ENCODE results near the gene KLHL35.

The KLHL35 gene

GRCh38 chr11:75440960-75441803 is 8.2 kb upstream of the KLHL35 start:
- DNase-seq, result no peak

- no peak for DNase-seq
These were observed 6.6 kb upstream of the KLHL35 start for GRCh38 chr11:75439495-75440120.

DNA sequence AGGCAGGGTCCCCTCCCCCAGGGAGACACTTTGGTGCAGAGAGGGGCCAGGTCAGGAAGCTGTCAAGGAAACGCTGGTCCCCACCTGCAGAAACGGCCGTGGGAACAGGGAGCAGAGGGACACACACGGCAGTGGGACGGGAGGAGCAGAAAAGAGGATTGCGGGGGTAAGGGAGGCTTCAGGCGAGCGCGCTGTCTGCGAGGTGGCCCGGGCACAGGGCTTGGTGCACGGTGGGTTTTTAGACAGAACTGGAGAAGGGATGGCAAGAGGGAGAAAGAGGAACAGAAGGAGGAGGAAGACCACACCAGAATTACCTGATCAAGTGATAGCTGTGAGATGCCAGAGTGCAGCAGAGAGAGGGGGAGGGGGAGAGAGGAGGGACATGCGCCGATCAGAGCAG is 6.0 kb upstream of the KLHL35 start:
- no peak for DNase-seq

- no peak for DNase-seq
These were observed 5.1 kb upstream of the KLHL35 start for GRCh38 chr11:75437966-75438659.

DNA sequence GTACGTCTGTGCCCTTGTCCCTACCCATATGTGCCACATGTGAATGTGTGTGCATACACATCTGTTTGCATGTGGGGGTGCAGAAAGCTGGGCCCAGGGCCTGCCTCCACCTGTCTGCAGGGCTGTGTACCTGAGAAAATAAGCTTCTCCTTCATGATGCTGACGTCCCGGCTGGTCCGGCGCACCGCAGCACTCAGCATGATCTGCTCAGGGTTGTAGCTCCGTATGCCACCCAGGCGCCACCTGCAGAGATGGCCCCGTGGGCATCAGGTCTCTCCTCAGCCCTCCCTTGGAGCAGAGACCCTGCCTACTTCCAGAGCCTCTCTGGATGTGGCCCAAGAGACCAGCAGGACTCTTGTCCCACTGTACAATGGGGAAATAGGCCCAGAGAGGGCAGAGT is 3.8 kb upstream of the KLHL35 start:
- no peak for DNase-seq

DNA sequence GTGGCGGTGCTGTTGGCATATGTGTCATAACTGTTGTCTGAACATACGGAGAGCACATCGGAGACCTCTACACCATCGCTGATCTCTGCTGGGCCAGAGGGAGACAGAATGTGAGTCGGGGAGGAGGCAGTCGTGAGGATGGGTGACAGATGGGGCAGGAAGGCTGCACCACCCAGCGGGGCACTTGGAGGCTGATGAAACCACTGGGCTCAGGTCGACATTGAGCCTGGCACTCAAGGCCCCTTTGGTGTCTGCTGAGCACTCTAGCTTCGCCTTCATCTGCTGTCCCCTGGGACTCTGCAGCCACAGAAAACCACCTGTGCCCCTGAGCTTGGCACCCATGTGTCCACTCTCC is 2.5 kb upstream of the KLHL35 start:
- no peak for DNase-seq

- no peak for DNase-seq
These were observed 2.0 kb upstream of the KLHL35 start for GRCh38 chr11:75434886-75435570.

GRCh38 chr11:75434051-75434450 is 1.0 kb upstream of the KLHL35 start:
- no peak for DNase-seq

DNA sequence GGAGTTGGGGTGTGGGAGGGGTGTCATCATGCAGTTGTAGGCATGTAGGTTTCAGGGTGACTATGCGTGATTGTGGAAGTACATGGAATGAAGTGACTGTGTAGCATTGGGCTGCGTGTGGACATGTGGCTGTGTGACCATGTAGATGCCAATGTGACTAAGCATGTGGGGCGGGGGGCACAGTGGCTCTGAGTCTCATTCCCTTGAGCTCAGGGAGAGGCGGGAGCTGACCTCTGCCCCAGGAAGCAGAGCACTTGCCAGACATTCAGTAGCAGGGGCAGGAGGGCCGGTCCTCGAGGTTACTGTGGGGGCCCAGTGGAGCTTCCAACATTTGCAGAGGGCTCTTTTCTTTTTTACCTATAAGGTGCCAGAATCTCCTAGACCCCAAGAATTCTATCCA is 440 bp upstream of the KLHL35 start:
- no peak for DNase-seq

DNA sequence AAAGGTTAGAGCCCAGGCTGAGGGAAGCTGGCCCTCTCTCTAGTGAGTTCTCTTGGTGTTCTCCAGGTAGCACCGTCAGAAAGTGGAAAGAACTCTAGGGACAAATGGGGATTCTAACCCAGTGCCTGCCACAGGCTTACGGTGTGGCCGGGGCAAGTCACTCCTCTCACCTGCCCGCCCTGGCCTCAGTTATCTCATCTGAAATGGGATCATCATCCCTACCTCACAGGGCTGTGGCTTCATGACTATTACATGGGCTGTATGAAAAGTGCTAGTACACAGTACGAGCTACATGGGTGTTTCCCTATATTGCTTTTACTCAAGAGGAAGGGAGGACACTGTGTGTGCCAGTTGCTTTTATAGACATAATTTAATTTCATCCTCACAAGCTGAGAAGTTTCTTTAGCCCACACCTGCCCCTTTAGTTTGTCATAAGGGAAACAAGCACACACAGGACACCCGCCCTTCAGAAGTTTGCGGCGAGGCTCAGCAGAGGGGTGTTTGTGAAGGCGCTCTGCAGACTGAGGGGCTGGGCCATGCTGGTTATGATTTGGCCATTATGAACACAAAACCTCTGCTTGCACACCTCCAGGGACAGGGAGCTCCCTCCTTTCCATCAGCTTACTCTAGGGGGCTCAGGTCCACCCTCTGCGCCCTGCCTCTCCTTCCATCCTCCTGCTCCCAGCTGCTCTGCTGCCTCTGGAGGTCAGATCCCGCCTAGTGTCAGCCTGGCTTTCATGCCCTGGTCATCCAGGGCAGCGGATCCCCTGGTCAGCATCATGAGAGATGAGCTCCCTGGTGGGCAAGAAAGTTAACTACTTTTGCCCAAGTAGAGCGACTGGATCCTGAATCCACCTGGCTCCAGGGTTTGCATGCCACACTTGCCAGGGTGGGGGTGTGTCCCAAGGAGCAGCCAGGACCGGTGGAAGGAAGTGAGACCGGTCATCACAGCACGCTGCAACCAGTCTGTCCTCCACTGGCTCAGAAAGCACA is 1.2 kb downstream of the KLHL35 start:
- DNase-seq, result no peak

DNA sequence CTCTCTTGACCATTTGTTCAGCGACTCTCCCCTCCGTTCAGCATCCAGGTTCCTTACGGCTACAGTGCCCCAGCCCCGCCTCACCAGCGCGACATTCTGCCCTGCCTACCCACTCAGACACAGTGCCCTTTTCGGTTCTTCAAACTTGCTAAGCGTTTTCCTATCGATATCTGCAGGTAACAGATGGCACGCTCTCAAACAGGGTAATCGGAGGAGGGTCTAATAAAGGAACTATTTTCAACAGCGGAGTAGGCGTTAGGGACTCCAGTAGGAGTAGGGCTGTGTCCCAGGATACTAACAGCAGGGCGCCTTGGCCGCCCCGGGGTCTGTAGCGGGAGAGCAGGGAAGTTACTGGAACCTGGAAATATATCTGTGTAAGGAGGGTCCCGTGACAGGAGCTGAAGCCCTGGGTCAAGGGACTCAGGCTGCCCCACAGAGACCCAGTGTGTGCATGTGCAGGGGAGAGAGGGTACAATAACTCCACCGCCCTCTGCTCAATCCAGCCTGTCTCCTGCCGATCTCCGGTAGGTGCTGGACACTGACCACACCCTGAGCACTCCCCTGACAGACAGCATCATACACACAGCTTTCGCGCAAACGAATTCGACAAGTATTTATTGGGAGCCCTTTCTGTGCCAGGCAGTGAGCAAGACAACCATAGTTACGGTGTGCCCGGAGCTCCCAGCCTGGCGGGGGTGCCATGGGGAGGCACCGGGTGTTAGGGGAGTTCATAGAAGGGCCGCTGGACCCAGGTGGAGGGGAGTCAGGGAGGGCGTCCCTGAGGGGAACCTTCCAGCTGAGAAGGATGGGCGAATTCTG is 2.1 kb downstream of the KLHL35 start:
- DNase-seq, result no peak

DNA sequence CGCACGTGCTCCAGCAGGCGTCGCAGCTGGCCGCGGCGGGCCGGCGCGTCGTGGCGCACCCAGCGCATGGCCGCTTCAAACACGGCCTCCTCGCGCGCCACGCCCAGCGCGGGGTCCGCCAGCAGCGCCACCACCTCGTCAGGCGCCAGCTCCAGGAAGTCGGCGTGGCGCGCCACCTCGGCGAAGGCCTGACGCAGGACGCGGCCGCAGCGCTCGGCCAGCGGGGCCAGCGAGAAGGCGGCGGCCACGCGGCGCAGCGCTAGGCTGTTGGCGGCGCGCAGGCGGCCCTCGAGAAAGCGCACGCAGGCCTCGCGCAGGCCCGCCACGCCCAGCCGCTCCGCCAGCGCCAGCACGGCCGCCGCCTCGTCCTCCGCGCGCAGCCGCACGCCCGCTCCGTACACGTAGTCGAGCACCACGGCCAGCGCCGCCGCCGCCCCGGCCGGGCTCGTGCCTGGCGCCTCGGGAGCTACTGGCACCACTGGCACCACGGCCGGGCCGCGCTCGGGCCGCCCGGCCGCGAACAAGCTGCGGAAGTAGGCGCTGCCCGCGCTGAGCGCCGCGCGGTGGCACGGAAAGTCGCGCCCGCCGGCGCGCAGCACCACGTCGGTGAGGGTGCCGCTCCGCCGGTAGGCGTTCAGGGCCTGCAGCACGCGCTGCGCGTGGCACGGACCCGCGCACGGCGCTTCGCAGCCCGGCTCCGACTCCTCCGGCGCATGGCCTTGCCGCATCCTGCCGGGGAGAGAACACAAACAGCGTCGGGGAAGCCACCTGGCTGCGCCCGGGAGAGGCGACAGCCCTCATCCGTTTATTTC is 2.9 kb downstream of the KLHL35 start:
- DNase-seq, result peak; percentile 44

GRCh38 chr11:75429641-75429901 is 3.4 kb downstream of the KLHL35 start:
- no peak for DNase-seq

GRCh38 chr11:75428989-75429640 is 3.9 kb downstream of the KLHL35 start:
- no peak for DNase-seq

DNA sequence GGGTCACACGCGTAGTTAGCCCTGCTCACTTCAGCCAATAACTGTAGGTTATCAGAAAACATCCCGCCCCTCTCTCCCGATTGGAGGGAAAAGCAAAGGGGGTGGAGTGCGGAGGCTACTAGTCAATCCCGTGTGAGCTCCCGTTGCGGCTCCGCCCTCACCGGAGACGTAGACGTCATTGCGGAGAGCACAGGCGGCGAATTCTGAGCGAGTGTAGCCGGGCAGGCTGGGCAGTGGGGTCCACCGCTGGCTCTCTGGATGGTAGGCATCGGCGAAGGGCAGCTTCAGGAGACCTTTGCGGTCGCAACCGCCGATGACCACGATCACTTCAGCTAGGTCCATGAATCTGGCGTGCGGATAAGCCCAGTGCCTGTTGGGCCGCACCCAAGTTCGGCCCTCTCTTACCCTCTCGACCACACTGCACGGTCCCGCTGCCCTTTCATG is 4.7 kb downstream of the KLHL35 start:
- peak; percentile 85 for DNase-seq

GRCh38 chr11:75427181-75427580 is 5.8 kb downstream of the KLHL35 start:
- no peak for DNase-seq

- DNase-seq, result no peak
These were observed 6.3 kb downstream of the KLHL35 start for GRCh38 chr11:75426720-75427086.

DNA sequence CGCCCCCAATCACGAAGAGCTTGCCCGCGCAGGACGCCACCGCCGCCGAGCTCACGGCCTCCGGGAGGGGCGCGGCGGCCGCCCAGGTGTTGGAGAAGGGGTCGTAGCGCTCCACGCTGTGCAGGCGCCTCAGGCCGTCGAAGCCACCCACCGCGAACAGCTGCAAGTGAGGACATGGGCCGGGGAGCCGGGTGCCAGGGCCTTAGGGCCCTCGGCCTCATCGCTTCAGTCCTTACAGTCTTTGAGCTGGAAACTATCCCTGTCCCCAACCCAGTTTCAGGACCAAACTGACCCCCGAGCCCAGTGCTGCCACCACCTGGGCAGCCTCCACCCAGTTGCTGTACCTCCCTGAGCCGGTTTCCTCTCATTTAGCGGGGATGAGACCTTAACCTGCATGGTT is 7.6 kb downstream of the KLHL35 start:
- DNase-seq, result no peak

DNA sequence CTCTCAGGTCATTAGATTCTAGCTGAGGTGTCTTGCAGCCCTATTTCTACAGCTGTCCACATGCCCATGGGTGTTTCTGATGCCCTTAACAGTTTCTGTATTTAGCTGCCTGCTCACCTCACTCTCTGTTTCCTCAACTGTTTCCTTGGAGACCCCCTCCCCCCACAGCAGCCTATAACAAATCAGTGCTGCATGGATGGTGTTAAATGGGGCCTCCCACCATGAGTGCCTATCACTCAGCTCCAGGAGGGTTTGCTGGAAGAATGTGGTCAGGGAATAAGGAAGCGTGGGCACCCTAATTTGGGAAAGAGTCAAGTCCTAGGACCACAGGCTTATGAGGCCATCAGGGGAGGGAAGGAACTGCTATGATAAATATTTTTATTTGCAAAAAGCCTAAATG is 8.6 kb downstream of the KLHL35 start:
- no peak for DNase-seq

- DNase-seq, result no peak
These were observed 9.3 kb downstream of the KLHL35 start for GRCh38 chr11:75423721-75424120.

Measured in midbrain (tissue), 1 donor.